PC-9 (cell line): ENCODE measurements around the gene NEU4.

ENCODE experiments used
- CTCF ChIP-seq: fragments of 200-600 bp; sonication (generic); conservative IDR thresholded peaks from 2 replicates; pipeline ENCODE4 v1.6.1; 2017; ENCODE audit warnings: mixed run types, antibody characterized with exemption, mild to moderate bottlenecking, moderate library complexity
- EZH2 ChIP-seq: fragments of 200-600 bp; sonication (generic); IDR thresholded peaks from 2 replicates; pipeline ENCODE4 v1.8.0; 2017; ENCODE audit warnings: antibody characterized with exemption, low read depth

GRCh38 chr2:241863536-241863954 is 54.6 kb downstream of the NEU4 start:
- TF ChIP-seq CTCF = no peak
- no peak for TF ChIP-seq EZH2
